OCI-LY7 (cell line): ENCODE data around the gene MAP2K5.
"Not testable (repeated sequence)": the region's sequence is repeated elsewhere in the genome, so short reads cannot be mapped to it uniquely, and the experiment has no call there.

Experiments
- CTCF ChIP-seq: fragments of 200-600 bp; sonication (generic); conservative IDR thresholded peaks from 2 replicates; pipeline ENCODE4 v1.5.1; 2014; ENCODE audit warnings: mild to moderate bottlenecking, antibody characterized with exemption, low read length, moderate library complexity, mixed read lengths
- EZH2phosphoT487 ChIP-seq: fragments of 200-600 bp; sonication (generic); IDR thresholded peaks from 2 replicates; pipeline ENCODE4 v1.6.1; 2018; ENCODE audit warnings: low read depth, borderline replicate concordance, mild to moderate bottlenecking, mixed run types, antibody characterized with exemption, low read length, moderate library complexity, mixed read lengths

- TF ChIP-seq CTCF, EZH2phosphoT487: not testable (repeated sequence)
These were observed 93.4 kb downstream of the MAP2K5 start for GRCh38 chr15:67635950-67636349.
